Measurements from ENCODE around the gene TMA7. TPM values are rescaled to one million over a fixed set of nuclear protein-coding genes. Genes with fewer than 3 reads are reported as not detected.
A peak's percentile ranks its signal among the peaks of the same experiment; 100 is the strongest.

Gene TMA7
- total and polyA plus RNA-seq, 9 of the 15 experiments (the other 6 are each of a cell fraction or from before 2014, with no cell fraction given), result 209 to 1,003 (median 486) TPM

DNA sequence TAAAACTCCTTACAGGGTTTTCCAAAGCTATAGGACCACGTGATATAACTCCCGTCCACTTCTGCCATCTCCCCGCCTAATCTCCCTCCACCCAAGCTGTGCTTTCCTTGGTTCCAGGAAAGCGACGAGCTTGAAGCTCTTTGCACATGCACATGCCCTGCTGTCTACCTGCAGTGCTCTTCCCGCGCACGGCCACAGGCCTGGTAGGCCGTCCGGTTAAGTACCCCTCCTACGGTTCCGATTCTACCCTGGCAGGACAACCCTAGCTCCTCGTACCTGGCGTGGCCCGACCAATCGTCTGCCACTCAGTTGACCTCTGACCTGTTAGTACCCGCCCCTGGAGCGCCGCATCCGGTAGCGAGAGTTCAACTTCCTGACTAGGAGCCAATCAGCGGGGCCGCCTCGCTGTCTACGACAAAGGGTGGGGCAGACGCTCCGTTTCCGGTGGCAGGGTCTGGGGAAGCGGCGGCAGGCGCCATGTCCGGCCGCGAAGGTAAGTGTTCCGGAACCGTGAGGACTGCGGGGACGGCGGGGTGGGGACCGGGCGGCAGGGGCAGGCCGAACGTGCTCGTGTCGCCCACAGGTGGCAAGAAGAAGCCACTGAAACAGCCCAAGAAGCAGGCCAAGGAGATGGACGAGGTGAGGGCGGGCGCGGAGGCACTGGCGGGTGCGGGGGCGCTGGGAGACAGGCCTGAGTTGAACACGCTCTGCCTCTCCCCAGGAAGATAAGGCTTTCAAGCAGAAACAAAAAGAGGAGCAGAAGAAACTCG lies at the start of gene TMA7, which contains the start of gene CCDC51 (continued):
- TF ChIP-seq, protein P1, sequence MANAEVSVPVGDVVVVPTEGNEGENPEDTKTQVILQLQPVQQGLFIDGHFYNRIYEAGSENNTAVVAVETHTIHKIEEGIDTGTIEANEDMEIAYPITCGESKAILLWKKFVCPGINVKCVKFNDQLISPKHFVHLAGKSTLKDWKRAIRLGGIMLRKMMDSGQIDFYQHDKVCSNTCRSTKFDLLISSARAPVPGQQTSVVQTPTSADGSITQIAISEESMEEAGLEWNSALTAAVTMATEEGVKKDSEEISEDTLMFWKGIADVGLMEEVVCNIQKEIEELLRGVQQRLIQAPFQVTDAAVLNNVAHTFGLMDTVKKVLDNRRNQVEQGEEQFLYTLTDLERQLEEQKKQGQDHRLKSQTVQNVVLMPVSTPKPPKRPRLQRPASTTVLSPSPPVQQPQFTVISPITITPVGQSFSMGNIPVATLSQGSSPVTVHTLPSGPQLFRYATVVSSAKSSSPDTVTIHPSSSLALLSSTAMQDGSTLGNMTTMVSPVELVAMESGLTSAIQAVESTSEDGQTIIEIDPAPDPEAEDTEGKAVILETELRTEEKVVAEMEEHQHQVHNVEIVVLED (CRISPR knock-in tag; IDR thresholded peaks at IDR 0.05), result peak; percentile 34; the same call in 1 of the 2 replicates
- TF ChIP-seq DPF2 (IDR thresholded peaks at IDR 0.05) (no peak), BACH1 (tag; IDR thresholded peaks at IDR 0.05) (no peak), XRCC5 (IDR thresholded peaks at IDR 0.05; ENCODE audit: low read depth, low read length) (no peak), HDAC6 (IDR thresholded peaks at IDR 0.05; ENCODE audit: low read depth, low read length) (no peak), ARID2 (IDR thresholded peaks at IDR 0.05) (0 out of 2 replicates have a peak, but pooled peaks have one; percentile 15), ZC3H8 (IDR thresholded peaks at IDR 0.05) (no peak), EP400 (IDR thresholded peaks at IDR 0.05) (peak; percentile 88), NFYB (IDR thresholded peaks at IDR 0.05; ENCODE audit: extremely low read depth, insufficient read length) (peak; percentile 68), NUFIP1 (IDR thresholded peaks at IDR 0.05; ENCODE audit: partially characterized antibody) (no peak), PHB (CRISPR knock-in tag; IDR thresholded peaks at IDR 0.05) (no peak), MCM3 (IDR thresholded peaks at IDR 0.05) (no peak), KDM1A (IDR thresholded peaks at IDR 0.05) (no peak), ZNF696 (CRISPR knock-in tag; conservative IDR thresholded peaks at IDR 0.05) (no peak), RFX1 (IDR thresholded peaks at IDR 0.05) (no peak)
- TF ChIP-seq, protein P2, sequence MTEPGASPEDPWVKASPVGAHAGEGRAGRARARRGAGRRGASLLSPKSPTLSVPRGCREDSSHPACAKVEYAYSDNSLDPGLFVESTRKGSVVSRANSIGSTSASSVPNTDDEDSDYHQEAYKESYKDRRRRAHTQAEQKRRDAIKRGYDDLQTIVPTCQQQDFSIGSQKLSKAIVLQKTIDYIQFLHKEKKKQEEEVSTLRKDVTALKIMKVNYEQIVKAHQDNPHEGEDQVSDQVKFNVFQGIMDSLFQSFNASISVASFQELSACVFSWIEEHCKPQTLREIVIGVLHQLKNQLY (CRISPR knock-in tag; conservative IDR thresholded peaks at IDR 0.05), result no peak
- TF ChIP-seq, protein P3, sequence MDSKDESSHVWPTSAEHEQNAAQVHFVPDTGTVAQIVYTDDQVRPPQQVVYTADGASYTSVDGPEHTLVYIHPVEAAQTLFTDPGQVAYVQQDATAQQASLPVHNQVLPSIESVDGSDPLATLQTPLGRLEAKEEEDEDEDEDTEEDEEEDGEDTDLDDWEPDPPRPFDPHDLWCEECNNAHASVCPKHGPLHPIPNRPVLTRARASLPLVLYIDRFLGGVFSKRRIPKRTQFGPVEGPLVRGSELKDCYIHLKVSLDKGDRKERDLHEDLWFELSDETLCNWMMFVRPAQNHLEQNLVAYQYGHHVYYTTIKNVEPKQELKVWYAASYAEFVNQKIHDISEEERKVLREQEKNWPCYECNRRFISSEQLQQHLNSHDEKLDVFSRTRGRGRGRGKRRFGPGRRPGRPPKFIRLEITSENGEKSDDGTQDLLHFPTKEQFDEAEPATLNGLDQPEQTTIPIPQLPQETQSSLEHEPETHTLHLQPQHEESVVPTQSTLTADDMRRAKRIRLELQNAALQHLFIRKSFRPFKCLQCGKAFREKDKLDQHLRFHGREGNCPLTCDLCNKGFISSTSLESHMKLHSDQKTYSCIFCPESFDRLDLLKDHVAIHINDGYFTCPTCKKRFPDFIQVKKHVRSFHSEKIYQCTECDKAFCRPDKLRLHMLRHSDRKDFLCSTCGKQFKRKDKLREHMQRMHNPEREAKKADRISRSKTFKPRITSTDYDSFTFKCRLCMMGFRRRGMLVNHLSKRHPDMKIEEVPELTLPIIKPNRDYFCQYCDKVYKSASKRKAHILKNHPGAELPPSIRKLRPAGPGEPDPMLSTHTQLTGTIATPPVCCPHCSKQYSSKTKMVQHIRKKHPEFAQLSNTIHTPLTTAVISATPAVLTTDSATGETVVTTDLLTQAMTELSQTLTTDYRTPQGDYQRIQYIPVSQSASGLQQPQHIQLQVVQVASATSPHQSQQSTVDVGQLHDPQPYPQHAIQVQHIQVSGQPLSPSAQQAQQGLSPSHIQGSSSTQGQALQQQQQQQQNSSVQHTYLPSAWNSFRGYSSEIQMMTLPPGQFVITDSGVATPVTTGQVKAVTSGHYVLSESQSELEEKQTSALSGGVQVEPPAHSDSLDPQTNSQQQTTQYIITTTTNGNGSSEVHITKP (IDR thresholded peaks at IDR 0.05; ENCODE audit: partially characterized antibody), result no peak
- TF ChIP-seq, protein P4, sequence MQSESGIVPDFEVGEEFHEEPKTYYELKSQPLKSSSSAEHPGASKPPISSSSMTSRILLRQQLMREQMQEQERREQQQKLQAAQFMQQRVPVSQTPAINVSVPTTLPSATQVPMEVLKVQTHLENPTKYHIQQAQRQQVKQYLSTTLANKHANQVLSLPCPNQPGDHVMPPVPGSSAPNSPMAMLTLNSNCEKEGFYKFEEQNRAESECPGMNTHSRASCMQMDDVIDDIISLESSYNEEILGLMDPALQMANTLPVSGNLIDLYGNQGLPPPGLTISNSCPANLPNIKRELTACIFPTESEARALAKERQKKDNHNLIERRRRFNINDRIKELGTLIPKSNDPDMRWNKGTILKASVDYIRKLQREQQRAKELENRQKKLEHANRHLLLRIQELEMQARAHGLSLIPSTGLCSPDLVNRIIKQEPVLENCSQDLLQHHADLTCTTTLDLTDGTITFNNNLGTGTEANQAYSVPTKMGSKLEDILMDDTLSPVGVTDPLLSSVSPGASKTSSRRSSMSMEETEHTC (IDR thresholded peaks at IDR 0.05), result no peak
- TF ChIP-seq, protein P5, sequence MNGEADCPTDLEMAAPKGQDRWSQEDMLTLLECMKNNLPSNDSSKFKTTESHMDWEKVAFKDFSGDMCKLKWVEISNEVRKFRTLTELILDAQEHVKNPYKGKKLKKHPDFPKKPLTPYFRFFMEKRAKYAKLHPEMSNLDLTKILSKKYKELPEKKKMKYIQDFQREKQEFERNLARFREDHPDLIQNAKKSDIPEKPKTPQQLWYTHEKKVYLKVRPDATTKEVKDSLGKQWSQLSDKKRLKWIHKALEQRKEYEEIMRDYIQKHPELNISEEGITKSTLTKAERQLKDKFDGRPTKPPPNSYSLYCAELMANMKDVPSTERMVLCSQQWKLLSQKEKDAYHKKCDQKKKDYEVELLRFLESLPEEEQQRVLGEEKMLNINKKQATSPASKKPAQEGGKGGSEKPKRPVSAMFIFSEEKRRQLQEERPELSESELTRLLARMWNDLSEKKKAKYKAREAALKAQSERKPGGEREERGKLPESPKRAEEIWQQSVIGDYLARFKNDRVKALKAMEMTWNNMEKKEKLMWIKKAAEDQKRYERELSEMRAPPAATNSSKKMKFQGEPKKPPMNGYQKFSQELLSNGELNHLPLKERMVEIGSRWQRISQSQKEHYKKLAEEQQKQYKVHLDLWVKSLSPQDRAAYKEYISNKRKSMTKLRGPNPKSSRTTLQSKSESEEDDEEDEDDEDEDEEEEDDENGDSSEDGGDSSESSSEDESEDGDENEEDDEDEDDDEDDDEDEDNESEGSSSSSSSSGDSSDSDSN (IDR thresholded peaks at IDR 0.05; ENCODE audit: borderline replicate concordance in 1 of 2, low read depth in 2 of 2, low read length in 2 of 2), result no peak

All from K562 (cell line).